ENCODE results near the gene EFR3B. TPM values are rescaled to one million over a fixed set of nuclear protein-coding genes. Genes with fewer than 3 reads are reported as not detected.

EFR3B gene
- total and polyA plus RNA-seq, 5 experiments from 2014 or later = 0.05 to 0.14 (median 0.06) TPM; not detected in 2

DNA sequence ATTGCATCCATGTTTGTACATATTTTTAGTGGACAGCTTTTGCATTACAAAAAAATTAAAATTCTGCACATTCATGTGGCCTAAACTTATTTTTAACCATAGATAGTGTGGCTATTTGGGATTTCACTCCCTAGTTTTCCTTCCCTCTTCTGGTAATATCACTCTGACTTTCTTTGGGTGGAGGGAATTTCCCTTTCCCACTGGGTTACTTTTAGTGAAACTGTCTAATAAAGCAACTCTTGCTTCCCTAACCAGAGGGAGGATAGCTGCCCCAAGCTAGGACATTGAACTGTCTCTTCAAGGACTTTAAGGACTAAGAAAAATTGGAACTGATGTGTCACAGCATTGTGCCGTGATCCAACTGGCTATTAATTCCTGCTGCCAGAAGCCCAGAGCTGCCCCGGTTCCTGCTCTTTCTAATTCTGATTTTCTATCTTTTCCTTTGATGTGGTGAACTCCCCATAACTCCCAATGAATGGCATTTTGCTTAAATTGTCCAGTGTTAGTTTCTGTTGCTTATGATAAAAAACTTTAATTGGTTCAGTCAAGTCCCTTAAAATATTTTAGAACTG is 20.0 kb upstream of the EFR3B start:
- Mint-ChIP-seq H3K36me3 (no peaks in the 10 kb centered on the region), H3K4me3 (no peak overlapping the region), H3K9me3 (no peaks in the 10 kb centered on the region), H3K27me3 (peaks cover 0 to 11% (median 7%) of the 10 kb centered on the region in 5 donors), H3K27ac (no peak overlapping the region), H3K4me1 (no peaks in the 10 kb centered on the region)
- ATAC-seq (no peak), DNase-seq (no peak)
- POLR2A ChIA-PET = no interaction called here

DNA sequence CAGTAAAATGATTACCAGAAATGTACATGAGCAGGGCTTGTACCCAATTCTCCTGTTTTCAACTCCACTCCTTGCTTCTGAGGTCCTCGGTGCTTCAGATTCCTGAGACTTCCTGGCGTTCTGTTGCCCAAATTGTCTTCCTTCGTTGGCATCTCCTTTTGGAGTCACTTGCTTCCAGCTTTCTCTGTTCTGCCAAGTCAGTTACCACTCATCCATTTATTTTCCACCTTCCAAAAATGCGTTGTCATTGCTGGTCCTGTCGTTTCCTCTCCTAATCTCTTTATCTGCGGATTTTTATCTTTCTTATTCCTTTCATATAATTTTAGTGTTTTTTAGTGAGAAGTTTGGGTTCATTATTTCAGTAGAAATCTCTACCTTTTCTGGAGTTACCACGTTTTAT is 18.5 kb upstream of the EFR3B start:
- no peaks in the 10 kb centered on the region for H3K36me3 Mint-ChIP-seq
- H3K4me3 Mint-ChIP-seq = no peak overlapping the region
- no peak for DNase-seq
- no peaks in the 10 kb centered on the region for H3K4me1 Mint-ChIP-seq
- H3K9me3 Mint-ChIP-seq = no peaks in the 10 kb centered on the region
- POLR2A ChIA-PET = no interaction called here
- ATAC-seq = no peak
- no peak overlapping the region for H3K27ac Mint-ChIP-seq
- H3K27me3 Mint-ChIP-seq = peaks cover 0 to 11% (median 7%) of the 10 kb centered on the region in 5 donors

GRCh38 chr2:25025229-25026007 is 16.5 kb upstream of the EFR3B start:
- DNase-seq = no peak
- ATAC-seq = no peak
- Mint-ChIP-seq H3K4me1 (peaks cover 1 to 6% (median 2%) of the 10 kb centered on the region in 4 donors), H3K4me3 (no peak overlapping the region), H3K27ac (no peak overlapping the region), H3K27me3 (peaks cover 0 to 11% (median 7%) of the 10 kb centered on the region in 5 donors), H3K36me3 (no peaks in the 10 kb centered on the region), H3K9me3 (no peaks in the 10 kb centered on the region)
- POLR2A ChIA-PET = no interaction called here

DNA sequence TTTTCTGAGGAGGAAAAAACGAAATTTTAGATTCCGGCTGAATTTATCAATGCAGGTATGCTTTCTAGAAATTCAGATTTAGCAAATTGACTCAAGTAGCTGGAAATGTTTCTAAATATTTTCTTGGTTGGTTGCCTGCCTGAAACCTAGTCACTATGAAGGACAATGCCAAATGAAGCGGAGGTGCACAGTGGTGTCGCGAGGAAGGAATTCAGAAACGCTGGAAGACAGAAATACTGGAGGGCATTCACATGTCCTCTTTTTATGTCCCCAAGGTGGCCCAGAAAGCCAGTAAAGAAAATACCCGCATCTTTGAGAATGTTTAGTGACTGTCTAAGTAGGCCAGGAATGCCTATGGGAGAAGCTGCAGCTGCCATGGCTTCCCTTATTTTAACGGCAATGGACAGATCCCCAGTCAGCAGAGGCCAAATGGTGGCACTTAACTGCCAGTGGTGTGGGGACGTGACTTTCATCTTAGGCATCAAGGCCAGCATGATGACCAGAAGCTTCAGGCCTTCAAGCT is 15.8 kb upstream of the EFR3B start:
- H3K4me1 Mint-ChIP-seq = peaks cover 5 to 11% (median 7%) of the 10 kb centered on the region in 4 donors

DNA sequence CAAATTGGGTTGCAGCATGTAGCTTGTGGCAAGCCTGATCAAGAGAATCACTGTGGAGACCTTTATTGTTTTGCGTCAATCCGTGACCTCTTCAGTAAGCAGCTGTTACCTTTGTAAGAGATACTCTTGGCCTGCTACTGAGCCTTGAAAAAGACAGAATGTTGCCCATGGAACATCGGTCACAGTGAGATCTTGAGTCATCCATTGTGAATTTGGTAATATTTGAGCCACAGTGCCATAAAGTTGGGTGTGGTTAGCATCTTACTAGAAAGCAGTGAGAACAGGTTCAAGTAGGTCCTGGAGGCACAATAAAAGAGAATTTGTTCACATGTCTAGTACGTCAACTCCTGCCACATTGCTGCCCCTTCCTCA is 12.7 kb upstream of the EFR3B start:
- peaks cover 0 to 2% (median 0%) of the 10 kb centered on the region in 5 donors for H3K27me3 Mint-ChIP-seq
- peaks cover 5 to 14% (median 9%) of the 10 kb centered on the region in 4 donors for H3K4me1 Mint-ChIP-seq
- H3K9me3 Mint-ChIP-seq = peaks cover 0 to 3% (median 0%) of the 10 kb centered on the region in 9 donors
- POLR2A ChIA-PET = no interaction called here
- no peak for ATAC-seq
- no peak overlapping the region for H3K27ac Mint-ChIP-seq
- DNase-seq = no peak
- H3K4me3 Mint-ChIP-seq = no peak overlapping the region
- H3K36me3 Mint-ChIP-seq = no peaks in the 10 kb centered on the region

More for the DNA sequence above, 15.8 kb upstream of the EFR3B start:
- POLR2A ChIA-PET = no interaction called here
- Mint-ChIP-seq H3K36me3 (no peaks in the 10 kb centered on the region), H3K4me3 (no peak overlapping the region), H3K27me3 (peaks cover 0 to 11% (median 7%) of the 10 kb centered on the region in 5 donors), H3K27ac (no peak overlapping the region), H3K9me3 (no peaks in the 10 kb centered on the region)
- DNase-seq (no peak), ATAC-seq (no peak)

DNA sequence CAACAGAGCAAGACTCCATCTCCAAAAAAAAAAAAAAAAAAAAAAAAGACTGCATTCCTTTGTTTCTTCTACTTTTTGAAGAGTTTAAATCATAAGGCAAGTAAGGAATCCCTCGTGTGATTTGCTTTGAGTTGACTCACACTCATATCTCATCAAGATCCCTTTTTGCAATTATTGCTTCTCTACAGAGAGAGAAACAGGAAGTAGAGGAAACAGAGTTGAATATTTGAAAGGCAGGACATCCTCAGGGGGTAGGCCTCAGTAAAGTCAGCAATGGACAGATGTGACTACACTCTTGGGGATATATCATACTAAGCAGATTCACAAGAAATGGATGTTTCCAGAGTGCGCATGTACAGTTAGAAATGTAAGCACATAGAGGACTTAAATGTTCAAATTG is 11.2 kb upstream of the EFR3B start:
- POLR2A ChIA-PET = no interaction called here
- H3K27ac Mint-ChIP-seq = peak overlapping the region in 3 of 10 donors; percentile 16 to 51 (median 34)
- H3K36me3 Mint-ChIP-seq = no peaks in the 10 kb centered on the region
- H3K27me3 Mint-ChIP-seq = peaks cover 0 to 2% (median 0%) of the 10 kb centered on the region in 5 donors
- ATAC-seq (peak in 1 of 2 donors; percentile 35), DNase-seq (no peak)
- peaks cover 5 to 14% (median 9%) of the 10 kb centered on the region in 4 donors for H3K4me1 Mint-ChIP-seq
- H3K4me3 Mint-ChIP-seq = no peak overlapping the region
- H3K9me3 Mint-ChIP-seq = peaks cover 0 to 3% (median 0%) of the 10 kb centered on the region in 9 donors

DNA sequence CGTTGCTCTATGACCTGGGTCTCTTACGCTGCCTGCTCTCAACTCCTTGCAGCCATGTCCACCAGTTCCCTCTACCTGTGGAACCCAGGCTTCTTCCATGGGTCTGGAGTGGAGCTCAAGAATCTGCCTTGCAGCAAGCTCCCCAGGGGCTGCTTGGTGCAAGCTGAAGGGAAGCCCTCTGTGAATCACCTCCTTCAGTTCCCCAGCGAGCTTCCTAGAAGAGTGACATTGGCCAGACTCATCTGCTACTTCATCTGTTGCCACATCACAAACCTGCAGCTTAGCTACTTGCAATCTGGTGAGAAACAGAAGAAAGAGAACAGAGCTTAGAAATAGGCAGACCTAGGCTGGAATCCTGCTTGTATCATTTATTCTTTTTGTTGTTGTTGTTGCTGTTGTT is 9.8 kb upstream of the EFR3B start:
- H3K4me1 Mint-ChIP-seq = peaks cover 5 to 14% (median 9%) of the 10 kb centered on the region in 4 donors
- peaks cover 0 to 2% (median 0%) of the 10 kb centered on the region in 5 donors for H3K27me3 Mint-ChIP-seq
- DNase-seq (no peak), ATAC-seq (no peak)
- H3K36me3 Mint-ChIP-seq = no peaks in the 10 kb centered on the region
- H3K27ac Mint-ChIP-seq = peak overlapping the region in 1 of 10 donors; percentile 80
- POLR2A ChIA-PET = interaction anchor here (1.0 kb wide), 1 partner anchor 9 kb away, joined by 3 read pairs; no protein-coding TSS in a partner anchor
- no peak overlapping the region for H3K4me3 Mint-ChIP-seq
- peaks cover 0 to 3% (median 0%) of the 10 kb centered on the region in 9 donors for H3K9me3 Mint-ChIP-seq

- no peak for ATAC-seq
- no peak overlapping the region for H3K27ac Mint-ChIP-seq
- H3K4me1 Mint-ChIP-seq = peaks cover 5 to 14% (median 9%) of the 10 kb centered on the region in 4 donors
- no peak overlapping the region for H3K4me3 Mint-ChIP-seq
- no peaks in the 10 kb centered on the region for H3K36me3 Mint-ChIP-seq
- H3K9me3 Mint-ChIP-seq = peaks cover 0 to 3% (median 0%) of the 10 kb centered on the region in 9 donors
- H3K27me3 Mint-ChIP-seq = no peaks in the 10 kb centered on the region
- no peak for DNase-seq
- POLR2A ChIA-PET = interaction anchor here (0.6 to 1.0 kb wide), 2 partner anchors 10 to 96 kb away, joined by 3 to 5 read pairs; no protein-coding TSS in a partner anchor
Measured at GRCh38 chr2:25032901-25033300, 9.0 kb upstream of the EFR3B start.

GRCh38 chr2:25034081-25034480 is 7.8 kb upstream of the EFR3B start:
- no peak for ATAC-seq
- no peak overlapping the region for H3K27ac Mint-ChIP-seq
- H3K27me3 Mint-ChIP-seq = no peaks in the 10 kb centered on the region
- POLR2A ChIA-PET = no interaction called here
- no peaks in the 10 kb centered on the region for H3K36me3 Mint-ChIP-seq
- peaks cover 5 to 14% (median 9%) of the 10 kb centered on the region in 4 donors for H3K4me1 Mint-ChIP-seq
- DNase-seq = no peak
- H3K9me3 Mint-ChIP-seq = peaks cover 0 to 3% (median 0%) of the 10 kb centered on the region in 9 donors
- H3K4me3 Mint-ChIP-seq = no peak overlapping the region

GRCh38 chr2:25035537-25036220 is 6.2 kb upstream of the EFR3B start:
- DNase-seq (no peak), ATAC-seq (no peak)
- no peak overlapping the region for H3K27ac Mint-ChIP-seq
- H3K4me3 Mint-ChIP-seq = no peak overlapping the region
- H3K27me3 Mint-ChIP-seq = peaks cover 0 to 2% (median 0%) of the 10 kb centered on the region in 5 donors
- H3K4me1 Mint-ChIP-seq = peaks cover 3 to 12% (median 5%) of the 10 kb centered on the region in 4 donors
- peaks cover 0 to 3% (median 0%) of the 10 kb centered on the region in 9 donors for H3K9me3 Mint-ChIP-seq
- no peaks in the 10 kb centered on the region for H3K36me3 Mint-ChIP-seq
- POLR2A ChIA-PET = no interaction called here

- Mint-ChIP-seq H3K27me3 (peaks cover 0 to 3% (median 0%) of the 10 kb centered on the region in 5 donors), H3K4me3 (no peak overlapping the region), H3K4me1 (peaks cover 2 to 10% (median 3%) of the 10 kb centered on the region in 4 donors), H3K27ac (peak overlapping the region in 1 of 10 donors; percentile 29), H3K9me3 (peaks cover 0 to 3% (median 0%) of the 10 kb centered on the region in 9 donors), H3K36me3 (no peaks in the 10 kb centered on the region)
- no peak for DNase-seq
- POLR2A ChIA-PET = no interaction called here
- no peak for ATAC-seq
Measured at GRCh38 chr2:25036221-25036559, 5.7 kb upstream of the EFR3B start.

DNA sequence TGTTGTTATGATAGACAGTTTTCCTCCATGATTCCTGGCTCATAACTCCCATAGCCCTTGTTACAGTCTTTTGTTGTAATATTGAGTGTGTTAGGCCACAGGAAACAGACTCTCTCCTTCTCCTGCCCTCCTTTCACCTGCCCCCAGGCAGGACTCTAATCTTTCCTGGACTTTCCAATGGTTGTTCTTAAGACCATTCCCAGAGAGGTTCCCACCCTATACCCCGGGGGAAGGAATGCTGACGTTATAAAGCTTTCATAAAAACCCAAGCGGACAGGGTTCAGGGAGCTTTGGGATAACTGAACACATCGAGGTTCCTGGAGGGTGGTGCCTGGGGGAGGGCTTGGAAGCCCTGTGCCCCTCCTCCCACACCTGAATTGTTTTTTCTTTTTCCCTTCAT is 2.8 kb upstream of the EFR3B start:
- H3K27me3 Mint-ChIP-seq = peaks cover 4 to 18% (median 12%) of the 10 kb centered on the region in 5 donors
- H3K4me3 Mint-ChIP-seq = no peak overlapping the region
- H3K27ac Mint-ChIP-seq = no peak overlapping the region

More for the DNA sequence above, 2.8 kb upstream of the EFR3B start:
- Mint-ChIP-seq H3K36me3 (no peaks in the 10 kb centered on the region), H3K4me1 (peaks cover 12 to 24% (median 20%) of the 10 kb centered on the region in 4 donors), H3K9me3 (peaks cover 0 to under 1% (median 0%) of the 10 kb centered on the region in 9 donors)
- POLR2A ChIA-PET = interaction anchor here (0.7 kb wide), 1 partner anchor 12 kb away, joined by 3 read pairs; no protein-coding TSS in a partner anchor
- DNase-seq (no peak), ATAC-seq (no peak)

Measured in naive thymus-derived CD8-positive, alpha-beta T cell (primary cell).